A172 (cell line): ENCODE results near the gene SVIL. TPM values are rescaled to one million over a fixed set of nuclear protein-coding genes. Genes with fewer than 3 reads are reported as not detected.
"Not testable (repeated sequence)": the region's sequence is repeated elsewhere in the genome, so short reads cannot be mapped to it uniquely, and the experiment has no call there.

Source experiments
- DNase-seq: peaks from one replicate; pipeline ENCODE4 v3.0.0-alpha.2; 2015; ENCODE audit warnings: low spot score
- total RNA-seq: library from RNA; depleted of rRNA; stranded (reverse); fragments of >200 nt; shearing (Covaris generic); gene quantifications from 2 replicates; pipeline ENCODE4 v1.2.3, GENCODE V29; 2014

Gene SVIL
- total RNA-seq, 1 experiment from 2014 or later: 92.0 TPM

DNA sequence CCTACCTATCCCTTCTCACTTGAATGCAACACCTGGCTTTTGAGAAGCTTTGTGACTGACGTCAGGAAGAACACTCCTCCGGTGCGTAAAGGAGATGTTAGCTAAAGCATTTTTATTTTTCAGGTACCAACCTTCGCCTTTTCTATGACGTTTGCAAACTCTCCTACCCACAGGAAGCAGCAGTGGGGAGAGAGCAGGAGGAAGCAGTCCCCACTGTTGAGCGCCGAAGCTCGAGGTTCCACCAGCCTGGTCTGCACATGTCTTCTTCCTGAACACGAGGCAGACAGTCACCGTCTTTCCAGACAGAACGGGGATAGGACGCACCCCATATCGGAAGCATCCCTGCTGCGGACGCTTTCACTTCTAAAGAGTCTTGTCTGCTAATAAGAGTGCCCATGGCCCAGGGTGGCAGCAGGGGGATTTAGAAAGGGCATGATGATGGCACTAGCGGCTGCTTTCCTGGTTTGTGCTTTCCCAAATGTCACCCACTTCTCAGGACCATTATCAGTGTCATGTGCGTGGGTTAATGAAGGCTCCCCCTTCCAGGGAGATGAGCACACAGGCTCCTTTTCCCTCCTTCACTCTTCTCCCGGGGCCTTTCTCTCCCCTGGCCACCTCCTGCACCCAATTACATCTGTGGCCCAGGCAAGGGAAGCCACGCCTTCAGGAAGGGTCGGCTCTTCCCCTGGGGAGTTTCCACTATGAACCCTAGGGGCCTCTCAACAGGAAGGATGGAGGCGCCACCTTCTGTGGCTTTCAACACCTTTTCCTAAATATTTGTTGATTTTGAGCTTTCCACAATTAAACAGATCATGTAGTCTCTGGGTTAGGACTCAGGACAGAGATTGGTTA is 147.5 kb downstream of the SVIL start:
- not testable (repeated sequence) for DNase-seq

DNA sequence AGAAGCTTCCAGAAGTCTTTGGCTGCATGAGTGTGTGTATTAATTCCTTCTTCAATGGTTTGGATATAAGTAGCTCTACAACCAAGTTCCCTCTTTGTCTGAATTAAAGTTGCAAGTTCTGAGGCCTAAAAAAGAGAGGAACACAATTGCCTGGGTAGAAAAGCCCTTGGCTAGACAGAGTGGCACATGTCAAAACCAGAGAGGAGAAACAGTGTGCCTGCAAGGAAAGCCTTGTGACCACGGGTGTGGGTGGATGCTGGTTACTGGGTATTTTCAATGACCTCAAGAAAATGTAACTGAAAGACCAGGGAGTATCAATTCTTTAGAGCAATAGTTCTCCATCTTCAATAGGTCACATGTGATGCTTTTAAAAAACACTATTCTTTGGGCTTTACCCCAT is 148.3 kb downstream of the SVIL start:
- DNase-seq: no peak

DNA sequence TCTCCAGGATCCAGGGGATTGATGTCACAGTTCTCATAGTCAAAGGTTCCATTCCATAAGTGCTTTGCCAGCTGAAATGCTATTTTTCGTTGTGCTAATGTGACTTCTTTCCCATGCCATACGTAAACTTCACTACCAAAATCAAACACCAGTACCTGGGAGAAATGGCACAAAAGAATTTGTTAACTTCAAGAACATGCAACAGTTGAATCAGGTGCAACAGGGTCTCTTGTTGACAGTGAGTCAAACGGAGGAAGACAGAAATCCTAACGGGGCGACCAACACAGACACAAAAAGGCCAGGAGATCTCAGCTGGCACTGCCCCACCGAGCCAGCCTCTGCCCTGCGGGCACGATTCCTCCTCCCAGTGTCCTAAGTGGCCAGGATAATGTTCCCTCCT is 150.1 kb downstream of the SVIL start:
- not testable (repeated sequence) for DNase-seq

DNA sequence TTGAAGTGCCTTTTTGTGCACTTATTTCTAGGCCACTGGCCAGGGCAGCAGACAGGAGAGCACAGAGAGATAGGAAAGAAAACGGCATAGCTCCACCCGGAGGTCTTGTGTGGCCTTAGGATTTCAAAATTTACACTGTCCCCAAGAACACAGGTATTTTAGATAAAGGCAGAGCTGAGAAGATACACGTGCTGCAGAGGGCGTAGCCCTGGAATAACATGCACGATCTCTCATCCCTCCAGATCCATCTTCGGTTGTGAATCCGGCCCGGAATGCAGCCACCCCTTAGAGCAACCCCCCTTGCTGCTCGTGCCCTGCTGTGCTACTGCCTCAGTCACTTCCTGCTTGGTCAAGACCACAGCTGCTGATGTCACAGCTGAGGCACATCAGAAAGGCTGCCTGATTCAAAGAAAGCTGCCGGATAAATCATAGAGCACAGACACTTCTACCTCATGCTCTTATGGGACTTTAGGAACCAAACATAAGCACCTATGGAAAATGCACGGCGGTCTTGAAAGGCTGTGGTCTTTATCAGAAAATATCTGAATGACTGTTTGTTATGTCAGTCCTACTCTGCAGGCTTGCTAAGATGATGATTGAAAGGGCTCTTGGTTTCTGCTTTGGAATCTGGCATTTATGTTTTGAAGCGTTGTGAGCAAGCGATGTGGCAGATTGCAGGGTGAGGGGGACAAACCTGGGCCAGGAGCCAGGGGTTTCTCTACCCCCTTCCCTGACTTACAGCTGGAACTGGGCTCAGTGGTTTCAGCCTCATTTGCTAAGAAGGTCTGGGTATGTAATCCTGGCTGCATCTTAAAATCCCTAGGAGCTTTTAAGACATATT is 152.0 kb downstream of the SVIL start:
- DNase-seq: peak; percentile 83

GRCh38 chr10:29481906-29482440 is 152.8 kb downstream of the SVIL start:
- no peak for DNase-seq

- DNase-seq: peak; percentile 35
Observed at GRCh38 chr10:29479981-29480954, 154.5 kb downstream of the SVIL start.

GRCh38 chr10:29479081-29479925 is 155.5 kb downstream of the SVIL start:
- peak; percentile 94 for DNase-seq

- no peak for DNase-seq
Observed at GRCh38 chr10:29473406-29474100, 161.2 kb downstream of the SVIL start.

- DNase-seq: no peak
Observed at GRCh38 chr10:29473087-29473356, 161.7 kb downstream of the SVIL start.

DNA sequence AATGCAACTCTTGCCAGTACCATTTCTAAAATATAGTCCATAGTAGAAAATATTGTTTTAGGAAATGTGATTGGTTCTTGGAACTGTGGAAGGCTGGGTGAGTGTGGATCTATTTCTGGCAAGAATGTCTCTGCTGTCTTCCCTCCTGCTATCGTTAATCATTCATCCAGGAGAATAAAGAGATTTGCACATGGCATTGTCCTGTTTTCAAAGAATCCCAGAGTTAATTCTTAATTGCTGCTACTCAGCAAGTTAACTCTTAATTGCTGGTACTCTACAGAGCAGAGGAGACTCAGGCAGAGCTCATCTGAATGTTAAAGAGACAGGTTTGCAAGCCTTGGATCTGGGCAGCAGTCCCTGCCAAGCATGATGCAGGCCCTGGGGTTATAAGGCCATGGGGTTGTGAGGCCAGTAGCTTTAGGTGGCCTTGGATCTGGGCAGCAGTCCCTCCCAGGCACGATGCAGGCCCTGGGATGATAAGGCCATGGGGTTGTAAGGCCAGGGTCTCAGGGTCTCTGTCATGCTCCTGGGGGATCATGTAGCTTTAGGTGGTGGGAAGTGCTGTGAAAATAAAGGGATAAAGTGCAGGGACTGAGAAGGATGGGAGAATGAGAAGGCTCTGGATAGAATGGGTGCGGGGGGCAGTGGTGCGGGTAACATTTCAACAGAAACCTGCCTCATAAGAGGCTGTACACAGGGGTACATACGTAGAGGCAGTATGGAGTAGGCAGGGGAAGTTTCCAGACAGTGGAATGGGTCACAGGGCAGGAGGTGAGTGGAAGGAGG is 162.3 kb downstream of the SVIL start:
- no peak for DNase-seq

- DNase-seq: peak; percentile 96
Observed at GRCh38 chr10:29471544-29471859, 163.3 kb downstream of the SVIL start.

- DNase-seq: peak; percentile 82
Observed at GRCh38 chr10:29470843-29471543, 163.8 kb downstream of the SVIL start.

DNA sequence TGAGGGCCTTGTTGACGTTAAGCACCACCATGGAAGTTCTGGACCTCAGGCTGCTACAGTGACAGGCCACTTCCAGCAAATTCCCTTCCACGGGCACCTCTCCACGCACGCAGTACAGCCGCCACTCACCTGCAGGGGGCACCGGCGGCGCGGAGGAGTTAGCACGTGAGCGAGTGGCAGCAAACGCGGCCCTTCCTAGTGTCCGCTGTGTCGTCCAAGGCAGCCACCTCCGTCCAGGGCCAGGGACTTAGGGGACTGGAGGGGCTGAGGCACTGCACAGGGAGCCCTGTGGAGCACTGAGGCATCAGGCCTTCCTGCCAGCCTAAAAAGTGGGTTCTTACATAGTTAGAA is 164.4 kb downstream of the SVIL start:
- DNase-seq: no peak

DNA sequence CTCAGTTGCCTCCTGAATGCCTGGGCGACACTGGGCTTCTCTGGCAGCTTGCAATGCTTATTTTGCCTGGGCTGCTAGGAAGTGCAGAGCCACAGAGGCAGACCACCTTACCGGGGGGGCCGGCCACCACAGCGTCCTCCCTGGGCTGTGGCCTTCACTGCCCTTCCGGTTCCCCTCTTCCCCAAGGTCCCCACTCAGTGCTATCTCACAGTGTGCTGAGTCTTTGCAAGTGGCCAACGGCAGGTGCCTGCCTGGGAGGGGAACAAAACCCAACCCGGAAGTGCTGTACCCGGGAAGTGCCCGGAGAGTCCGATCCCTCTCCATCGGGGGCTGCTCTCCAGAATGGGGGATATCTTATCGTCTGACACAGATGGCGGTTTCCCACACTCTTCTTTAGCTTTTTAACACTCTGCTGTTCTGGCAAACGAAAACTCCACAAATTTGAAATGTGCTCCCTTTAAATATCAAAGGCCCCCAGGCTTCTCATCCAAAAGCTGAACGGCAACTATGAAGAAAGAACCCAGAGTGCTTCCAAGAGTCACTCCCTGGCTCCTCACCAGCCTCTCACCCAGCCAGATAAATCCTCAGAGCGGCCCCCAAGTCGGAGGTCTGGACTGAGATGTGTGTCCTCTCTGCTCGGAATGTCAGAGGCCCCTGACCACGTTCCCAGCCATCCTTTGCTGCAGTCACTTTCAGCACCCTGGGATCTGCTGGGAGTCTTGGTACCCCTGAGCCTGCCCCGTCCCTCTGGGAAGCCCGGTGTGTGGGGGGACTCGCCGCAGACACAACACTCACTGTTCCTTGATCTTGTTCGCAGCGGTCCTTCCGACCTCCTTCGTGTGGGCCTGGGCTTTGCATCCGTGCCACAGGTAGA is 165.1 kb downstream of the SVIL start:
- DNase-seq: no peak

DNA sequence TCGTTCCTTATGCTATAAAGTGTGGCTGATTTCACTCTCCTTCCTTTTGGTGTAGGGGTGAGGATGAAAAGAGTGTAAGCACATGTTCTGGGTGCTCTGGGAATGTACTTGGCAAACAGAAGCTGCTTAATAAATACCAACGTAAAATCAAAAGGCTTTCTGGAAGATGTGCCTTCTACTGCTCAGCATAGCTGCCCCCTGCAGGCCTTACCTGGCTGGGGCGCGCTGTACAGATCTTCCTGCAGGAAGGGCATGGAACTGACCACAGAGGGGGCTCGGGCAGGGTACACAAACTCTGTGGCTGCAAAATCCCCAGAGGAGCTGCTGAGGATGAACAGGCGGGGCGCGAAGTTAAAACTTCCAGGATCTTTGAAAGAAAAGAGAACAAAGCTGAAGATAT is 169.4 kb downstream of the SVIL start:
- DNase-seq: no peak

GRCh38 chr10:29464671-29465171 is 170.1 kb downstream of the SVIL start:
- not testable (repeated sequence) for DNase-seq

DNA sequence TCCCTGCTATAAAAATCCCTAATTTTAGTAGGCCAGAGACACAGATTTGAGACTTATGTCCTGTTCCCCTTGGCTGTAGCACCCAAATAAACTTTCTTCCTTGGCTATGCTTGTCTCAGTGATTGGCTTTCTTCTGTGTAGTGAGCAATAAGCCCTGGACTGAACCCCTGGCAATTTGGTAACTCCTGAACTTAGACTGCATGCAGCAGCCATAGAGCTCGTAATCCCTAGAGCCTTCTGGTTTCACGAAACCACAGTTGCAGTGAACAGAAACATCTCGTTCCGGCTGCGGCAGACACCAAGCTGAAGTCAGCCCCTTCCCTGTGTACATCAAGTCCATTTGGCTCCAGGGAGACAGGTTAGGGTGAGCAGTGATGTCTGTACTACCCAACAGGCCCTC is 173.7 kb downstream of the SVIL start:
- DNase-seq: no peak

DNA sequence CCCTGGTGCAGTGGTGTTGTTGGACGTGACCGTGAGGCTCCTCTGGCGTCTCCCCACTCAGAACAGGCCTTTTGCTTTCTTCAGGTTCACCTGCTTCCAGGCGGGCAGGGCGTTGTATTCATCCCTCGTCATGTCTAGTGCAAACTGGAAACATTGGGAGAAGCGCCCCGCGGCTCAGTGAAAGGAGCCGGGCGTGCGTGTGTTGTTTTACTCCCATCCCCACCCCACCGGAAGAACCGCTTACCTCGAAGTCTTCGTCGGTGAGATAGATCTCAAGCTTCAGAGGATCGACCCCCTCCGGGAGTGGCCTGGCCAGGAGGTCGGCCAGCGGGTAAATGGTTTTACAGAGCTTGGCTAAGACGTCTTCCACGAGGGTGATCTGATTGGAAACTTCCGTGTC is 176.6 kb downstream of the SVIL start:
- not testable (repeated sequence) for DNase-seq
